HG03469 (cell line): Measurements from ENCODE around the gene ADIPOR2.
"Not testable (repeated sequence)": the region's sequence is repeated elsewhere in the genome, so short reads cannot be mapped to it uniquely, and the experiment has no call there.

Experiments
- ATAC-seq: cut with Tn5 transposase; IDR thresholded peaks from one replicate; pipeline ENCODE4 v1.9.1; 2021; ENCODE audit warnings: mild to moderate bottlenecking, moderate library complexity, moderate number of reproducible peaks; ENCODE audit not compliant: unreplicated experiment

ADIPOR2 gene

GRCh38 chr12:1810201-1810930 lies 119.5 kb downstream of the ADIPOR2 start:
- ATAC-seq, result no peak

- no peak for ATAC-seq
Measured at GRCh38 chr12:1810931-1811280, 120.0 kb downstream of the ADIPOR2 start.

GRCh38 chr12:1811281-1811947 lies 120.5 kb downstream of the ADIPOR2 start:
- no peak for ATAC-seq

GRCh38 chr12:1811948-1812291 lies 121.0 kb downstream of the ADIPOR2 start:
- no peak for ATAC-seq

- ATAC-seq, result no peak
Measured at GRCh38 chr12:1812650-1813302, 121.9 kb downstream of the ADIPOR2 start.

DNA sequence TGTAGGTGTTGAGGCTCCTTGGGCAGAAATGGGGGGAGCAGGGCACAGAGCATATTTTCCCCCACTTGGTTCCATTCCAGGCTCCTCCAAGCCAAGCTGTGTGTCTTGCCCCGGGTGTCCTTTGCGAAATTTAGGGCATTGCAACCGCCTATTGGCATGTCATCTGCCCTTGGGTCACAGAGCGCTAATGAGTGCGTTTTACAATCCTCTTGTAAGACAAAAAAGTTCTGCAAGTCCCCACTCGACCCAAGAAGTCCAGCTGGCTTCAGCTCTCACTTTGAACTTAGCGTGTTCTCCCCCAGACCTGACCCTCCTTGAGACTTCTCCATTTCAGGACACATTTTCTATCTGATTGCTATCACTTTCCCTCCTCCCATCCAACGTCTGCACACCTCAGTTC lies 123.4 kb downstream of the ADIPOR2 start:
- no peak for ATAC-seq

DNA sequence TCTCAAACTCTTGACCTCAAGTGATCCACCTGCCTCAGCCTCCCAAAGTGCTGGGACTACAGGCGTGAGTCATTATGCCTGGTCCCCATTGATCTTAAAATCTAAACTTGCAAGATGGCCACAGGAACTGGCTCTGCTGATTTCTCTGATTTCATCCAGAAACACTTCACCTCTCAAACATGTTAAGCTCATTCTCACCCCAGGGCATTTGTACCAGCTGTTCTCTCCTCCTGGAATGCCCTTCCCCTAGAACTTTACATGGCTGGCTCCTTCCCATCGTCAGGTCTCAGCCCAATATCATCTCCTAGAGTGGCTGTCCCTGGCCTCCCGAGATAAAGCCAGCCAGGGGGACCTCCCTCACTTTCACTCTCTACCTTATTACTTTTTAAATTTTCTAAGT lies 124.2 kb downstream of the ADIPOR2 start:
- no peak for ATAC-seq

- ATAC-seq, result no peak
Measured at GRCh38 chr12:1815814-1816729, 125.2 kb downstream of the ADIPOR2 start.

DNA sequence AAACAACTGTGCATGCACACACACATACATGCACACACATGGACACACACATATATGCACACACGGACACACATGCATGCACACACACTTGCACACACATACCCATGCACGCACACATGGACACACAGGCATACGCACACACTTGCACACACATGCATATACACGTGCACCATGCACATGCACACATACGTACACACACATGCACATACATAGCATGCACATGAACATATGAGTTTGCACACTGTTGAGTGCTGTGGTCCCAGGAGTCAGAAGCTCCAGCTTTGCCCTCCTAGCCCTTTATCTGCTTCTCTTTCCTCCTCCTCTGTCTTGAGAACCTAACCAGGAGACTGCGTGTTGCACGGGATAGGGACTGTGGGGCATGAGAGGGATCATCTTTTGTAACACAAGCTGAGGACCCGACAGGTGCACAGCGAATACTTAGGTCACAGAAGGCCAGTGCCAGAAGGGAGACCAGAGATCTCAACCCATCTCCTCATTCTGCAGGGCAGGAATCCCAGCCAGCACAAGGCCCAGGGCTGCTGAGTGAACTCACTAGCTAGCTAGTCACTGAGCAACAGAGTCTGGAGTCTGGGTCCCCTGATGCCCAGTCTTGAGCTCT lies 126.0 kb downstream of the ADIPOR2 start:
- ATAC-seq, result no peak

DNA sequence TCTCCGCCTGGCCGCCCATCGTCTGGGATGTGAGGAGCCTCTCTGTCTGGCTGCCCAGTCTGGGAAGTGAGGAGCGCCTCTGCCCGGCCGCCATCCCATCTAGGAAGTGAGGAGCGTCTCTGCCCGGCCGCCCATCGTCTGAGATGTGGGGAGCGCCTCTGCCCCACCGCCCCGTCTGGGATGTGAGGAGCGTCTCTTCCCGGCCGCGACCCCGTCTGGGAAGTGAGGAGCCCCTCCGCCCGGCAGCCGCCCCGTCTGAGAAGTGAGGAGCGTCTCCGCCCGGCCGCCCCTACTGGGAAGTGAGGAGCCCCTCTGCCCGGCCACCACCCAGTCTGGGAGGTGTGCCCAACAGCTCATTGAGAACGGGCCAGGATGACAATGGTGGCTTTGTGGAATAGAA lies 127.1 kb downstream of the ADIPOR2 start:
- ATAC-seq, result not testable (repeated sequence)

DNA sequence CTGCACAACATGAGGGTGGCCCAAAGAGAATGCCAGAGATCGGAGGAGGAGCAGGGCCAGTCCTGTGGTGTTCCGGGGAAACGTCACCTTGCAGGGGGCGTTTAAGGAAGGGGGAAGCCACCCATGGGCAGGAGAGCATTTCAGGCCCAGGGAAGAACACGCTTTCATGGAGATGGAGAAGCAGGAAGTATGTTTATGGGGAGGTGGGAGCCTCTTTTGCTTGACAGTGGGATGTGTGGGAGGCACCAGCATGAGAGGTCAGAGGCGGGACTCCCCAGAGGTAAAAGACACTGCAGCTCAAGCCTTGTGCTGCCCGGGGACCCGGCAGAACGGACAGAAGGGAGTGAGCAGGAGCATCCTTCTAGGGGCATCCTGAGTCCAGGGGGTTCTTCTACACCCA lies 128.2 kb downstream of the ADIPOR2 start:
- ATAC-seq, result no peak

DNA sequence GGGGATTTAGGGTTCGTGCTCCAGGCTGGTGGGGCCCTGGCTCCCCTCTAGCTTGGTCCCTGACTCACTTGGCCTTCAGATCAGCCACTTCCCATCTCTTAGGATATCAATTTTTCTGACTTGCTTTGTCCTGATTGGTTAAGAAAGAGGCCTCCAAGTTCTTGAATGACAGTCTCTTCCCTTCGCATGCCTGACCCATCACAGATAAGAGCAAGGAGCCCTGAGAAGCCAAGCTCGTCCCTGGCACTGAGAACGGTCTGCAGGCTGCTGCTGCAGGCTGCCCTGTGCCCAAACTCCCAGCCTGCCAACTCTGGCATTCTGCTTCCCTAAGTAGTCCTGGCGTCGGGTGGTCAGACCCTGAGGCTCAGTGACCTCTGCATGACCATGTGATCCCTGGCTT lies 128.7 kb downstream of the ADIPOR2 start:
- no peak for ATAC-seq

DNA sequence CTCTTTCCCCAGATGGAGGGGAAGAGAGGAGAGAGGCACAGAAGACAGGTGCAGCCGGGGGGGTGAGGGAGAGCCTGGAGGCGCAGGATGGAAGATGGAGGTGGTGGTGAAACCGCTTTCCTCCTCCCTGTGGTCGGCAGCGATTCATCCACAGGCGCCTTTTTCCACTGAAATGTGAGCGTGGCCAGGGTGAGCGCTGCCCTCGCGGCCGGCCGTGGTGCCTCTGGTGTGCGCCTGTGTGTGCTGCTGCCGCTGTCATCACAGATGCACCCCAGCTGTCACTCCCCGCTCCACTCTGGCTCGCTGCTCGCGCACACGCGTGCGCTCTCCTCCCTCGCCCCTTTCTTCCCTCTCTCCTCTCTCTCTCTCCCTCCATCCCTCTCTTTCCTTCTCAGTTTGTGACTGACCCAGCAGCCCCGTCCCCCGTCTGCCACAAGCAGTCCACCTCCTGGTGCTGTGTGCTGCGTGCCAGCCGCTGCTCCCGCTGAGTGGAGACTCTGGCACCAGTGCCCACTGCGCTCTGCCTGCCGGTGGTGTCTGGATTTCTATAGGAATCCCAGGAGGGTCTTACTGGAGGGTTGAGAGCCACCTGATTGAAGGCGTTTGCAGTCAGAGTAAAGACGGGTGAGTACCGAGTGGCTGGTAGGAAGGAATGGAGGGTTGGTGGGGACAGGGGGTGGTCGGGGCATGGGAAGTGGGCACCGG lies 129.5 kb downstream of the ADIPOR2 start, which contains the start of gene LRTM2:
Gene LRTM2, plus strand, starts transcription at position 375 of the 705 bp plus-strand sequence. CDS start 7,584 bp downstream, outside the sequence.
- no peak for ATAC-seq

- ATAC-seq, result no peak
Measured at GRCh38 chr12:1820896-1821291, 130.0 kb downstream of the ADIPOR2 start.

DNA sequence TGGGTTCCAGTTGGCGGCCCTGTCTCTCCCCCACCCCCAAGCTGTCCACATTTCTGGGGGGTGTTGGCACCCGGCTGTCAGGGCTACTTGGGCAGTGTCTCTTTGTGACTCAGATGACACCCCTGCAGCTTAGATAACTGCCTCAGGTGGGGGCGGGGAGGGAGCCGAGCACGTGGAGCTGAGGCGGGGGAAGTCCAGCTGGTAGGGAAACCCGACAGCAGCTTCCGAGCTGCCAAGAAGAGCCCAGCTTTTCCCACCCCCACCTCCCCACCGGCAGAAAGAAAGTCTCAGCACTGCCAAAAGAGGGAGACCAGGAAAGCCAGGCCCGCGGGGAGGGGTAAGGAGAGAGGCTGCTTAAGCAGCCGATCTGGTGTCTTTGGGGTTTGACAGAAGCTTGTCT lies 130.9 kb downstream of the ADIPOR2 start:
- no peak for ATAC-seq

GRCh38 chr12:1822699-1823098 lies 131.8 kb downstream of the ADIPOR2 start:
- ATAC-seq, result no peak

DNA sequence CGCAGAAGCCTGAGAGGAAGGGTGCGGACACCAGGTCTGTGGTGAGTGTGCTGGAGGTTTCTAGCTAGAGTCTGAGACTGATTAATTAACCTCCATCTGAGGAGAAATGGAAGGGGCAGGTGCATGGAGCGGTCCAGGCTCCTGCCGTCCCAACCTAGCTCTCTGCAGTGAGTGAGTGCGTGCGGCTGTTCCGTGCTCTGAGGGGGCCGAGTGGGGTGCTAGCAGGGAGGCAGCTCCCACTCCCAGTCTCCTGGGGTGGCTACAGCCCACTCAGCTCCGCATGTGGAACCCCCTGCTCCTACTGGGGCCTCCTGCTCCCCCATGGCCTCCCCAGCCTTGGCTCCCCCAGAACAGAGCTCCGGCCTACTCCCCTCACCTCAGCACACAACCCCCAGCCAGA lies 132.4 kb downstream of the ADIPOR2 start:
- no peak for ATAC-seq

GRCh38 chr12:1825382-1826102 lies 134.7 kb downstream of the ADIPOR2 start:
- no peak for ATAC-seq

DNA sequence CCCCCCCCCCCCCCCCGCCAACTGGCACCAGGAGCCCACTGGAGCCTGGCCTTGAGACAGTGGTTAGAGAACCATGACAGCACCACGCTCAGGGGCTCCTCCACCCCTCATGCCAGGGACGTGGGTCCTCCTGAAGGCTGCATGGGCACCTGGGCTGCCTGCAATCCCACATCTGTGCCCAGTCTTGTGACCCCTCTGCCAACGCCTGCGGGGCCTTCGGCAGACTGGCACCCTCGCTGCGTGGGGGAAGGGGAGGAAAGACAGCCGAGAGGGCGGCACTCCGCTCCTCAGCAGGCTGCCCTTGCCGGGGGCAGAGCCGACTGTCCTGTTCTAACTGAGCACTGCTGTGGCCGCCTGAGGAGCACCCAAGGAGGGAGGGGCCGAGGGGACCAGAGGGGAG lies 135.5 kb downstream of the ADIPOR2 start:
- no peak for ATAC-seq
